ENCODE data around the gene YIPF2. TPM values are rescaled to one million over a fixed set of nuclear protein-coding genes. Genes with fewer than 3 reads are reported as not detected.
"Not testable (repeated sequence)": the region's sequence is repeated elsewhere in the genome, so short reads cannot be mapped to it uniquely, and the experiment has no call there.

The YIPF2 gene
- total and polyA plus RNA-seq, 12 donors: 21.1 to 99.1 (median 70.5) TPM

DNA sequence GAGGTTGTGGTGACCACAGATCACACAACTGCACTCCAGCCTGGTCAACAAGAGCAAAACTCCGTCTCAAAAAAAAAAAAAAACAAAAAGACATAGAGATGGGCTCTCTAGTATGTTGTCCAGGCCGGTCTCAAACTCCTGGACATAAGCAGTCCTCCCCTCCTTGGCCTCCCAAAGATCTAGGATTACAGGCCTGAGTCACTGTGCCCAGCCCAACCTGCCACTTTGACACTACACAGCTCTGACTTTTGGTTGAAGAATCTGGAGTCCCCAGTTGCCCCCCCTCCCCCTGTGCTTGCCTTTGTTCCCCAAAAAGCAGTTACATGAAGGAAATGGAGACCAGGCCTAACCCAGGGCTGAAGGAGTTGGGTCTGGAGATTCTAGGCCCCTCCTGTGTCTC, 44.2 kb downstream of the YIPF2 start:
- H3K36me3 ChIP-seq (replicated peaks in 1 of 2): no peaks in the 10 kb centered on the region
- no peaks in the 10 kb centered on the region for H3K9me3 ChIP-seq (replicated peaks in 1 of 3)
- TF ChIP-seq, protein P1, sequence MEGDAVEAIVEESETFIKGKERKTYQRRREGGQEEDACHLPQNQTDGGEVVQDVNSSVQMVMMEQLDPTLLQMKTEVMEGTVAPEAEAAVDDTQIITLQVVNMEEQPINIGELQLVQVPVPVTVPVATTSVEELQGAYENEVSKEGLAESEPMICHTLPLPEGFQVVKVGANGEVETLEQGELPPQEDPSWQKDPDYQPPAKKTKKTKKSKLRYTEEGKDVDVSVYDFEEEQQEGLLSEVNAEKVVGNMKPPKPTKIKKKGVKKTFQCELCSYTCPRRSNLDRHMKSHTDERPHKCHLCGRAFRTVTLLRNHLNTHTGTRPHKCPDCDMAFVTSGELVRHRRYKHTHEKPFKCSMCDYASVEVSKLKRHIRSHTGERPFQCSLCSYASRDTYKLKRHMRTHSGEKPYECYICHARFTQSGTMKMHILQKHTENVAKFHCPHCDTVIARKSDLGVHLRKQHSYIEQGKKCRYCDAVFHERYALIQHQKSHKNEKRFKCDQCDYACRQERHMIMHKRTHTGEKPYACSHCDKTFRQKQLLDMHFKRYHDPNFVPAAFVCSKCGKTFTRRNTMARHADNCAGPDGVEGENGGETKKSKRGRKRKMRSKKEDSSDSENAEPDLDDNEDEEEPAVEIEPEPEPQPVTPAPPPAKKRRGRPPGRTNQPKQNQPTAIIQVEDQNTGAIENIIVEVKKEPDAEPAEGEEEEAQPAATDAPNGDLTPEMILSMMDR (IDR thresholded peaks at IDR 0.05): no peak
- H3K4me1 ChIP-seq (replicated peaks in 1 of 2): peaks cover 0 to 7% of the 10 kb centered on the region in 2 donors
- H3K27me3 ChIP-seq: no peaks in the 10 kb centered on the region
- DNase-seq: peak in 1 of 7 donors; percentile 28
- no peak overlapping the region for H3K27ac ChIP-seq
- intact Hi-C loops (cut with DNase I): no loop called here
- H3K4me3 ChIP-seq: no peak overlapping the region
- 72 to 86% (median 85%) methylated on average over 2 of the region's 2 CpGs for WGBS, 4 donors

DNA sequence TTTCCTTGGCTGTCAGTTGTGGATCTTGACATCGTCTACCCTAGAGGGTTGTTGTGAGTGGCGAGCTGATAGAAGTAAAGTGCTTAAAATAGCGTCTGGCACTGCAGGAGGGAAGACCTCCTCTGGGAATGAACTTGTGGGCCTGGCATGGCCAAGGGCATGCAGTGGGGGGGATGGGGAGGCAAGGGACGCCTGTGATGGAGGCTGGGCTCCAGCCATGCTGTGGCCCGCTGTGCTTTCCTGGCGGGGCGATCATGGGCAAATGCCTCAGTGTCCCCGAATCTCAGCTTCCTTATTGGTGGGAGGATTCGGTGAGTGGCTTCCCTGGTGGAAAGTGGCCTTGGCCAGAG, 46.4 kb downstream of the YIPF2 start:
- WGBS, 4 donors: 73 to 89% (median 78%) methylated on average over 6 to 9 of the region's 9 CpGs
- H3K4me3 ChIP-seq: no peak overlapping the region
- intact Hi-C loops (cut with DNase I): no loop called here
- H3K27ac ChIP-seq: no peak overlapping the region
- peaks cover 4 to 15% of the 10 kb centered on the region in 2 donors for H3K4me1 ChIP-seq (replicated peaks in 1 of 2)
- no peaks in the 10 kb centered on the region for H3K27me3 ChIP-seq
- DNase-seq: no peak
- TF ChIP-seq POLR2A (IDR thresholded peaks at IDR 0.05): no peak
- TF ChIP-seq, protein P1 (IDR thresholded peaks at IDR 0.05): no peak
- H3K36me3 ChIP-seq (replicated peaks in 1 of 2): no peaks in the 10 kb centered on the region
- no peaks in the 10 kb centered on the region for H3K9me3 ChIP-seq (replicated peaks in 1 of 3)

DNA sequence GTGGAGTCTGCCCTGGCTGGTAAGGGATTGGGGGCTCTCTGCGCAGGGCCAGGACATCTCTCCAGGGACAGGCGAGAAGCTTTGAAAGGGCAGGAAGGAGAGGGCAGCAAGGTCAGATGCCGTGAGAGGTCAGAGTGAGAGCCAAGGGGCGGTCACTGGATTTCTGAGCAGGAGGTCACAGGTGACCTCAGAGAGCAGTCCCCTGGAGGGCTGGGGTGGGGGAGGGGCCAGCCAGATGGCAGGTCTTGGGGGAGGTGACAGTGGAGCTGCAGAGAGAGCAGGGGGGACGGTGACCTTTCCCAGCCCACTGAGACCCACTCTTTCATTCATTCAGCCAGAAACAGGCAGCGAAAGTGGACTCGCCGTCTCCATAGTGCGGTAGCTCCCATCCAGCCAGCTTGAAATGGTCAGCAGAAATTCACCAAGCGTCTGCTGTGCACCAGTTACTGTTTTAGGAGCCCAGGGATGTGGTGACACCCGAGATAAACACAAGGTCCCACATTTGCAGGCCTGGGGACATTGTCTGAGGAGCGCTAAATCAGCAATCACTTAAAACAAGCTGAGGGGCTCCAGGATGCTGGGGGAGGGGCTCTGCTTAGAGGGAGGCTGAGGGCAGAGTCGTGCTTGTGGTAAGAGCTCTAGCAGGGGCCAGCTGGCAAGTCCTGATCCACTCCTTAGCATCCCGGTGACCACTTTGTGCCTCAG, 46.9 kb downstream of the YIPF2 start:
- no peak for DNase-seq
- no peaks in the 10 kb centered on the region for H3K36me3 ChIP-seq (replicated peaks in 1 of 2)
- TF ChIP-seq, protein P1 (IDR thresholded peaks at IDR 0.05): no peak
- TF ChIP-seq POLR2A (IDR thresholded peaks at IDR 0.05): no peak
- H3K27me3 ChIP-seq: no peaks in the 10 kb centered on the region
- H3K9me3 ChIP-seq (replicated peaks in 1 of 3): no peaks in the 10 kb centered on the region
- 68 to 89% (median 71%) methylated on average over 9 to 14 of the region's 14 CpGs for WGBS, 4 donors
- H3K4me1 ChIP-seq (replicated peaks in 1 of 2): peaks cover 6 to 20% of the 10 kb centered on the region in 2 donors
- H3K27ac ChIP-seq: no peak overlapping the region
- intact Hi-C loops (cut with DNase I): no loop called here
- no peak overlapping the region for H3K4me3 ChIP-seq

DNA sequence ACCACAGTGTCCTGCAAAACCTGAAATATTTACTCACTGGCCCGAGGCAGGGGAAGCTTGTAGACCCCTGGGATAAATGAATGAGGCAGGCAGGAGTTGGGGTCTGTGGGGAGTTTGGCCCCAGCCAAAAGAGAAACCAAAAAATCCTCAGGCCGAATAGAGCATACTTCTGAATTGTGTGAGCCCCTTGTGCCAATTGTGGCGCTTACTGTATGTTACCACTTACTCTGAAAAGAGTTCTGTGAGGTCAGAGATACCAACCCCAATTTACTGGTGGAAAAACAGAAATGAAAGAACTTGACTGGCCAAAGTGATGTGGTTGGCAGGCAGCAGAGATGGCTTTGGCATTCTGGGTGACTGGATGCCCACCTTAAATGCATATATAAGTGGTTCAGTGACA, 50.2 kb downstream of the YIPF2 start:
- 82 to 97% (median 83%) methylated on average over 3 of the region's 3 CpGs for WGBS, 4 donors
- H3K27ac ChIP-seq: no peak overlapping the region

DNA sequence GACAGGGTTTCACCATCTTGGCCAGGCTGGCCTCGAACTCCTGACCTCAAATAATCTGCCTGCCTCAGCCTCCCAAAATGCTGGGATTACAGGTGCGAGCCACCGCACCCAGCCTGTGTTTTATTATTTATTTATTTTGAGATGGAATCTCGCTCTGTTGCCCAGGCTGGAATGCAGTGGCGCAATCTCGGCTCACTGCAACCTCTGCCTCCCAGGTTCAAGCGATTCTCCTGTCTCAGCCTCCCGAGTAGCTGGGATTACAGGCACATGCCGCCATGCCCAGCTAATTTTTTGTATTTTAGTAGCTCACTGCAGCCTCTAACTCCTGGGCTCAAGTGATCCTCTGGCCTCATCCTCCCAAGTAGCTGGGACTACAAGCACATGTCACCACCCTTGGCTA, 50.8 kb downstream of the YIPF2 start:
- intact Hi-C loops (cut with DNase I); H3K9me3 ChIP-seq (replicated peaks in 1 of 3); DNase-seq; H3K27me3 ChIP-seq; H3K36me3 ChIP-seq (replicated peaks in 1 of 2); H3K4me3 ChIP-seq: not testable (repeated sequence)
- Histone ChIP-seq H3K4me1 (replicated peaks in 1 of 2) (peaks cover 12 to 42% of the 10 kb centered on the region in 2 donors), H3K27ac (peak overlapping the region in 3 of 5 donors; percentile 53 to 80 (median 77))
- WGBS, 4 donors: 95 to 98% (median 95%) methylated on average over 9 of the region's 9 CpGs

More for the DNA sequence above, 50.2 kb downstream of the YIPF2 start:
- Histone ChIP-seq H3K27me3 (no peaks in the 10 kb centered on the region), H3K9me3 (replicated peaks in 1 of 3) (no peaks in the 10 kb centered on the region), H3K36me3 (replicated peaks in 1 of 2) (no peaks in the 10 kb centered on the region), H3K4me1 (replicated peaks in 1 of 2) (peaks cover 6 to 36% of the 10 kb centered on the region in 2 donors), H3K4me3 (no peak overlapping the region)
- DNase-seq: no peak
- intact Hi-C loops (cut with DNase I): no loop called here
- TF ChIP-seq, protein P1 (IDR thresholded peaks at IDR 0.05): no peak
- TF ChIP-seq POLR2A (IDR thresholded peaks at IDR 0.05): no peak
